Thyroid gland (tissue), 4 donors: Measurements from ENCODE around the gene NUPR1.

Experiments used
- CTCF ChIP-seq, 6 experiments: fragments of 200-600 bp in 3 of 6; fragments of 450-650 bp in 3 of 6; sonication (generic) in 3 of 6; IDR thresholded peaks; one replicate each; pipeline ENCODE4 v1.5.1; 2016 to 2019; ENCODE audit warnings: antibody characterized with exemption in 6 of 6, mild to moderate bottlenecking in 2 of 6, inconsistent platforms in 1 of 6, moderate library complexity in 1 of 6
- POLR2A ChIP-seq, 2 donors: fragments of 450-650 bp; IDR thresholded peaks; one replicate each; pipeline ENCODE4 v1.6.1; 2017; ENCODE audit warnings: antibody characterized with exemption in 2 of 2, mild to moderate bottlenecking in 2 of 2, moderate library complexity in 1 of 2

GRCh38 chr16:28495795-28496749 lies 42.7 kb downstream of the NUPR1 start:
- TF ChIP-seq CTCF (IDR thresholded peaks at IDR 0.05) = no peak
- TF ChIP-seq POLR2A (IDR thresholded peaks at IDR 0.05) = no peak
